H9 (cell line): ENCODE results near the gene NOX1. TPM values are rescaled to one million over a fixed set of nuclear protein-coding genes. Genes with fewer than 3 reads are reported as not detected.

Source experiments
- DNase-seq: peaks from one replicate; pipeline ENCODE4 v3.0.0-alpha.2; 2017
- H2AFZ ChIP-seq: one replicate; pipeline ENCODE4 v1.6.1; 2013; ENCODE audit warnings: mild to moderate bottlenecking, low read length, control low read depth, moderate library complexity
- H2AK5ac ChIP-seq: 2 replicates; pipeline ENCODE4 v1.6.1; 2013; ENCODE audit warnings: low read length, control low read depth, mixed read lengths; ENCODE audit not compliant: insufficient read length
- H2BK120ac ChIP-seq: one replicate; pipeline ENCODE4 v1.6.1; 2013; ENCODE audit warnings: low read depth, mild to moderate bottlenecking, low read length, control low read depth, inconsistent platforms; ENCODE audit not compliant: poor library complexity, severe bottlenecking
- H2BK12ac ChIP-seq: 2 replicates; pipeline ENCODE4 v1.6.1; 2013; ENCODE audit warnings: low read length, control low read depth, mixed read lengths, low read depth; ENCODE audit not compliant: insufficient read length
- H2BK15ac ChIP-seq: 2 replicates; pipeline ENCODE4 v1.6.1; 2013; ENCODE audit warnings: low read depth, low read length, control low read depth
- H2BK20ac ChIP-seq: one replicate; pipeline ENCODE4 v1.6.1; 2013; ENCODE audit warnings: low read depth, mild to moderate bottlenecking, low read length, control low read depth, inconsistent platforms; ENCODE audit not compliant: poor library complexity, severe bottlenecking
- H2BK5ac ChIP-seq: 2 replicates; pipeline ENCODE4 v1.6.1; 2013; ENCODE audit warnings: low read length, control low read depth, mixed read lengths; ENCODE audit not compliant: insufficient read length
- H3K14ac ChIP-seq: 2 replicates; pipeline ENCODE4 v1.6.1; 2013; ENCODE audit warnings: low read length, control low read depth; ENCODE audit not compliant: insufficient read depth
- H3K18ac ChIP-seq: 2 replicates; pipeline ENCODE4 v1.6.1; 2013; ENCODE audit warnings: low read depth, mild to moderate bottlenecking, mixed read lengths, low read length, control low read depth; ENCODE audit not compliant: insufficient read length
- H3K23ac ChIP-seq: 2 replicates; pipeline ENCODE4 v1.6.1; 2013; ENCODE audit warnings: low read length, control low read depth, mixed read lengths, low read depth; ENCODE audit not compliant: insufficient read length
- H3K23me2 ChIP-seq: 2 replicates; pipeline ENCODE4 v1.6.1; 2013; ENCODE audit warnings: low read depth, mild to moderate bottlenecking, mixed read lengths, low read length, control low read depth; ENCODE audit not compliant: insufficient read length, poor library complexity, severe bottlenecking
- H3K27ac ChIP-seq: 2 replicates; pipeline ENCODE4 v1.5.1; 2013; ENCODE audit warnings: low read length, control low read depth, mixed read lengths, low read depth; ENCODE audit not compliant: insufficient read length
- H3K27me3 ChIP-seq: 2 replicates; pipeline ENCODE4 v1.6.1; 2013; ENCODE audit warnings: low read length, control low read depth, inconsistent platforms; ENCODE audit not compliant: insufficient read depth
- H3K4ac ChIP-seq: 2 replicates; pipeline ENCODE4 v1.6.1; 2013; ENCODE audit warnings: low read depth, mild to moderate bottlenecking, control low read depth, inconsistent platforms, low read length, moderate library complexity
- H3K4me1 ChIP-seq: 2 replicates; pipeline ENCODE4 v1.6.1; 2013; ENCODE audit warnings: low read length, control low read depth, inconsistent platforms; ENCODE audit not compliant: insufficient read depth
- H3K4me2 ChIP-seq: 2 replicates; pipeline ENCODE4 v1.6.1; 2013; ENCODE audit warnings: low read length, control low read depth, mixed read lengths; ENCODE audit not compliant: insufficient read length, insufficient read depth
- H3K56ac ChIP-seq: 2 replicates; pipeline ENCODE4 v1.6.1; 2013; ENCODE audit warnings: low read depth, mild to moderate bottlenecking, mixed read lengths, low read length, control low read depth; ENCODE audit not compliant: insufficient read length
- H3K79me1 ChIP-seq: 2 replicates; pipeline ENCODE4 v1.6.1; 2013; ENCODE audit warnings: low read depth, mild to moderate bottlenecking, moderate library complexity, low read length, control low read depth, inconsistent platforms; ENCODE audit not compliant: insufficient read depth, poor library complexity, severe bottlenecking
- H3K79me2 ChIP-seq: 2 replicates; pipeline ENCODE4 v1.6.1; 2013; ENCODE audit warnings: low read length, control low read depth, inconsistent platforms; ENCODE audit not compliant: insufficient read depth
- H3K9ac ChIP-seq: 2 replicates; pipeline ENCODE4 v1.6.1; 2013; ENCODE audit warnings: low read length, control low read depth, mixed read lengths; ENCODE audit not compliant: insufficient read length; ENCODE audit errors: extremely low read depth
- H3K9me3 ChIP-seq: one replicate; pipeline ENCODE4 v1.6.1; 2013; ENCODE audit warnings: low read depth, low read length, inconsistent platforms; ENCODE audit not compliant: control insufficient read depth
- H3T11ph ChIP-seq: one replicate; pipeline ENCODE4 v1.6.1; 2013; ENCODE audit warnings: mild to moderate bottlenecking, low read length, control low read depth, inconsistent platforms
- H4K20me1 ChIP-seq: one replicate; pipeline ENCODE4 v1.6.1; 2013; ENCODE audit not compliant: control insufficient read depth, insufficient read length, insufficient read depth
- H4K5ac ChIP-seq: 2 replicates; pipeline ENCODE4 v1.6.1; 2013; ENCODE audit warnings: low read depth, mild to moderate bottlenecking, mixed read lengths, low read length, control low read depth; ENCODE audit not compliant: insufficient read length
- H4K8ac ChIP-seq: replicated peaks from 2 replicates; pipeline ENCODE4 v1.6.1; 2013; ENCODE audit warnings: low read length, control low read depth, mixed read lengths, low read depth; ENCODE audit not compliant: insufficient read length
- H4K91ac ChIP-seq: 2 replicates; pipeline ENCODE4 v1.6.1; 2013; ENCODE audit warnings: low read depth, mild to moderate bottlenecking, moderate library complexity, mixed read lengths, low read length, control low read depth; ENCODE audit not compliant: insufficient read length
- H3K27ac Mint-ChIP-seq, 3 experiments: 2 replicates in 2 of 3; 3 replicates in 1 of 3; pipeline ENCODE4 v1.8.0; 2020 to 2021; ENCODE audit warnings: mixed read lengths in 3 of 3, mild to moderate bottlenecking in 1 of 3, moderate library complexity in 1 of 3
- H3K27me3 Mint-ChIP-seq: 2 replicates; pipeline ENCODE4 v1.8.0; 2021; ENCODE audit warnings: low read depth, mild to moderate bottlenecking, moderate library complexity, mixed read lengths
- H3K36me3 Mint-ChIP-seq, 3 experiments: 2 replicates in 2 of 3; 3 replicates in 1 of 3; pipeline ENCODE4 v1.8.0; 2020 to 2021; ENCODE audit warnings: low read depth in 3 of 3, mixed read lengths in 3 of 3; ENCODE audit not compliant: insufficient read depth in 1 of 3
- H3K4me1 Mint-ChIP-seq, 2 experiments: 2 replicates each; pipeline ENCODE4 v1.8.0; 2020; ENCODE audit warnings: mixed read lengths in 2 of 2
- H3K4me3 Mint-ChIP-seq, 2 experiments: 2 replicates in 1 of 2; 3 replicates in 1 of 2; pipeline ENCODE4 v1.8.0; 2020 to 2021; ENCODE audit warnings: mild to moderate bottlenecking in 2 of 2, mixed read lengths in 2 of 2, moderate library complexity in 1 of 2
- H3K9me3 Mint-ChIP-seq, 2 experiments: 2 replicates in 1 of 2; 3 replicates in 1 of 2; pipeline ENCODE4 v1.8.0; 2020; ENCODE audit warnings: mild to moderate bottlenecking in 2 of 2, mixed read lengths in 2 of 2, moderate library complexity in 1 of 2
- CTCF ChIP-seq: fragments of 200-600 bp; sonication (generic); conservative IDR thresholded peaks from 3 replicates; pipeline ENCODE4 v1.8.0; 2021; ENCODE audit warnings: antibody characterized with exemption, mild to moderate bottlenecking
- WGBS: extraction: QIAGEN DNeasy Blood & Tissue Kit; methylation state at CpG from one replicate; pipeline ENCODE4 v1.1.7; 2013; ENCODE audit warnings: missing lambda C conversion rate, low lambda C conversion rate, mixed read lengths; ENCODE audit not compliant: insufficient read length; ENCODE audit errors: extremely low coverage; 5-methylcytosine and 5-hydroxymethylcytosine counted together
- total RNA-seq: library from RNA; stranded (reverse); gene quantifications from 2 replicates; pipeline ENCODE4 v1.2.1, GENCODE V29; 2021

The NOX1 gene
- total RNA-seq, 1 experiment from 2014 or later: not detected

- Histone ChIP-seq H3K9me3 (peaks cover 46% of the 10 kb centered on the region), H3K18ac (no peak within 1 kb of the TSS), H3K14ac (no peak within 1 kb of the TSS), H4K5ac (no peak within 1 kb of the TSS), H3K79me2 (no peaks in the 10 kb centered on the region), H4K91ac (no peak within 1 kb of the TSS), H2AK5ac (no peak within 1 kb of the TSS), H3T11ph (no peak within 1 kb of the TSS), H3K56ac (no peak within 1 kb of the TSS), H4K8ac (no peak within 1 kb of the TSS), H3K23me2 (no peaks in the 10 kb centered on the region), H3K9ac (peak within 1 kb of the TSS; percentile 40), H3K23ac (no peak within 1 kb of the TSS), H2BK20ac (no peak within 1 kb of the TSS), H4K20me1 (no peaks in the 10 kb centered on the region), H2BK120ac (no peak within 1 kb of the TSS), H2AFZ (no peak within 1 kb of the TSS), H2BK12ac (no peak within 1 kb of the TSS), H3K27ac (no peak within 1 kb of the TSS), H2BK5ac (no peak within 1 kb of the TSS), H3K27me3 (no peaks in the 10 kb centered on the region), H2BK15ac (no peak within 1 kb of the TSS), H3K4ac (no peak within 1 kb of the TSS), H3K4me2 (peak within 1 kb of the TSS; percentile 62), H3K4me1 (no peaks in the 10 kb centered on the region), H3K79me1 (no peaks in the 10 kb centered on the region)
- Mint-ChIP-seq H3K27me3 (peaks cover 32% of the 10 kb centered on the region), H3K36me3 (peaks cover 8 to 28% (median 27%) of the 10 kb centered on the region in 3 experiments; a peak in 6 of 7 replicates), H3K27ac (peak within 1 kb of the TSS in 2 of 3 experiments; percentile 79 to 89; a peak in 4 of 7 replicates), H3K4me3 (peak within 1 kb of the TSS; percentile 89 to 93), H3K9me3 (peaks cover 60 to 66% of the 10 kb centered on the region in 2 experiments), H3K4me1 (peaks cover 4 to 5% of the 10 kb centered on the region in 2 experiments)
- no CpG with 5 or more reads among the region's 49 CpGs for WGBS
- peak; percentile 81 for DNase-seq
- TF ChIP-seq CTCF: no peak
These were observed 54.1 kb downstream of the NOX1 start, which contains the start of gene CSTF2 for GRCh38 chrX:100819837-100820666. CSTF2 (plus strand) TSS chrX:100820391; CDS start chrX:100820417, 26 bp downstream.
